ENCODE data around the gene NOTCH2.

NOTCH2 gene

GRCh38 chr1:119874186-119874585, 195.3 kb downstream of the NOTCH2 start:
- H3K4me3 ChIP-seq (ENCODE audit: low read depth, low read length): no peak overlapping the region
- TF ChIP-seq CTCF (IDR thresholded peaks at IDR 0.05; ENCODE audit: low read depth, low read length): no peak

- H3K4me3 ChIP-seq (ENCODE audit: low read depth, low read length): no peak overlapping the region
- TF ChIP-seq CTCF (IDR thresholded peaks at IDR 0.05; ENCODE audit: low read depth, low read length): no peak
Measured at GRCh38 chr1:119873135-119874015, 196.1 kb downstream of the NOTCH2 start.

GRCh38 chr1:119871881-119872280, 197.6 kb downstream of the NOTCH2 start:
- H3K4me3 ChIP-seq (ENCODE audit: low read depth, low read length): no peak overlapping the region
- TF ChIP-seq CTCF (IDR thresholded peaks at IDR 0.05; ENCODE audit: low read depth, low read length): no peak

- peak; percentile 99 for TF ChIP-seq CTCF (IDR thresholded peaks at IDR 0.05; ENCODE audit: low read depth, low read length)
- no peak overlapping the region for H3K4me3 ChIP-seq (ENCODE audit: low read depth, low read length)
Measured at GRCh38 chr1:119870917-119871596, 198.4 kb downstream of the NOTCH2 start.

- no peak for TF ChIP-seq CTCF (IDR thresholded peaks at IDR 0.05; ENCODE audit: low read depth, low read length)
- no peak overlapping the region for H3K4me3 ChIP-seq (ENCODE audit: low read depth, low read length)
Measured at GRCh38 chr1:119869995-119870394, 199.5 kb downstream of the NOTCH2 start.

GRCh38 chr1:119868176-119868575, 201.3 kb downstream of the NOTCH2 start:
- H3K4me3 ChIP-seq (ENCODE audit: low read depth, low read length): no peak overlapping the region
- no peak for TF ChIP-seq CTCF (IDR thresholded peaks at IDR 0.05; ENCODE audit: low read depth, low read length)

- no peak for TF ChIP-seq CTCF (IDR thresholded peaks at IDR 0.05; ENCODE audit: low read depth, low read length)
- no peak overlapping the region for H3K4me3 ChIP-seq (ENCODE audit: low read depth, low read length)
Measured at GRCh38 chr1:119866451-119866850, 203.0 kb downstream of the NOTCH2 start.

Data from WI38 (cell line).